ENCODE data around the gene ZNF423. TPM values are rescaled to one million over a fixed set of nuclear protein-coding genes. Genes with fewer than 3 reads are reported as not detected.

The ZNF423 gene
- total and polyA plus RNA-seq, 4 donors = 1.1 to 14.8 (median 3.3) TPM

DNA sequence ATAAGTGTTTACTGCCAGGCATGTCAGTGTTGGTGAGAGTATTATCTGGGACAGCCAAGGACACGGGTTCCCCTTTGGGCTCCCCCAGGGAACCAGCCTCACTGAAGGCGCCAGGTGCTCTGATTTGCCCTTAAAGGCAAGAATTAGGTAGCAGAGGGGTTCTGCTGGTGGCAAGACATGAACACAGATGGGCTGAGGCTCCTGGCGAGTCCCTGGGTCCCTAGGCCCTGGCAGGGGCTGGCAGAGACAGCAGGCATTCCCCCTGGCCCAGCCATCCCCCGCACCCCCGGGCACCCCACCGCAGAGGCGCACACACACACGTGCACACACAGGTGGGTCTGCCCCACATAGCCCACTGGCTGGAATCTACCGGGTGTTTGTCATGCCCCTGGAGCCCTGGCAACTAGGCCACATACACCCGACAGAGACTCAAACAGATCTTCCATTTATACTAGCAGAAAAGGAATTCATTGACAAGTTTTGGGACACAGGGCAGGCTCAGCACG, 329.0 kb downstream of the ZNF423 start:
- H3K4me3 ChIP-seq = no peak overlapping the region
- WGBS, 2 donors = 92 to 94% methylated on average over 11 of the region's 11 CpGs
- ATAC-seq (ENCODE audit: insufficient read depth, low FRiP score) (no peak), DNase-seq (no peak)
- no peak overlapping the region for H3K9ac ChIP-seq (ENCODE audit: insufficient read depth in 1 of 2, low read length in 2 of 2)
- no peak overlapping the region for H3K27ac ChIP-seq (ENCODE audit: low read depth in 1 of 2, low read length in 1 of 2)
- H3K36me3 ChIP-seq (ENCODE audit: control insufficient read depth in 4 of 4, insufficient read depth in 4 of 4, low read length in 4 of 4) = peaks cover 0 to 13% (median 6%) of the 10 kb centered on the region in 4 donors
- H3K4me1 ChIP-seq (ENCODE audit: control insufficient read depth in 5 of 5, insufficient read depth in 5 of 5, low read length in 5 of 5) = peaks cover 0 to 37% (median 8%) of the 10 kb centered on the region in 5 donors
- no peak for TF ChIP-seq CTCF (IDR thresholded peaks at IDR 0.05; ENCODE audit: control extremely low read depth, extremely low read depth)
- H3K9me3 ChIP-seq (ENCODE audit: control insufficient read depth in 4 of 4, insufficient read depth in 3 of 4, low read length in 3 of 4) = no peaks in the 10 kb centered on the region
- H3K27me3 ChIP-seq (ENCODE audit: control insufficient read depth in 3 of 3, insufficient read depth in 3 of 3, low read length in 2 of 3) = no peaks in the 10 kb centered on the region

DNA sequence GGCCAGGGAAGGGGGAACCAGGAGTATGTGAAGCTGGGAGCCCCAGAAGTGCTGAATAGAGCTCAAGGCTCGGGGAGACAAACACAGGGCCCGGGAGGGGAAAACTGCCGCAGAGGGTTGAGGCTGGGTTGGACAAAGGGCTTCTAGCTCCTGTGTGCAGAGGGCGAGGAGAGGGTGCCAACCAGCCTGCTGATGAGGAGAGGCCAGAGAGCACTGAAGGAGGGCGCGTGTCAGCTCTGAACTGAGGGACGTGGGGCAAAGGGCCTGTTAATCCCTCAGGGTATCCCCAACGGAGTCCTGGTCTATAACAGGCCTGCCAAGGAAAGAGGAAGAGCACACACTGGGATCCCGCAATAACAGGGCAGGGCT, 331.0 kb downstream of the ZNF423 start:
- H3K9ac ChIP-seq (ENCODE audit: insufficient read depth in 1 of 2, low read length in 2 of 2) = no peak overlapping the region
- H3K27me3 ChIP-seq (ENCODE audit: control insufficient read depth in 3 of 3, insufficient read depth in 3 of 3, low read length in 2 of 3) = no peaks in the 10 kb centered on the region
- H3K9me3 ChIP-seq (ENCODE audit: control insufficient read depth in 4 of 4, insufficient read depth in 3 of 4, low read length in 3 of 4) = no peaks in the 10 kb centered on the region
- H3K4me1 ChIP-seq (ENCODE audit: control insufficient read depth in 5 of 5, insufficient read depth in 5 of 5, low read length in 5 of 5) = peaks cover 0 to 26% (median 8%) of the 10 kb centered on the region in 5 donors
- ATAC-seq (ENCODE audit: insufficient read depth, low FRiP score) = no peak
- H3K4me3 ChIP-seq = no peak overlapping the region
- no peak for DNase-seq
- H3K36me3 ChIP-seq (ENCODE audit: control insufficient read depth in 4 of 4, insufficient read depth in 4 of 4, low read length in 4 of 4) = peaks cover 0 to 20% (median 6%) of the 10 kb centered on the region in 4 donors
- TF ChIP-seq CTCF (IDR thresholded peaks at IDR 0.05; ENCODE audit: control extremely low read depth, extremely low read depth) = no peak
- WGBS, 2 donors = 88 to 89% methylated on average over 8 to 9 of the region's 9 CpGs
- H3K27ac ChIP-seq (ENCODE audit: low read depth in 1 of 2, low read length in 1 of 2) = no peak overlapping the region

- H3K27me3 ChIP-seq (ENCODE audit: control insufficient read depth in 3 of 3, insufficient read depth in 3 of 3, low read length in 2 of 3) = no peaks in the 10 kb centered on the region
- no peaks in the 10 kb centered on the region for H3K9me3 ChIP-seq (ENCODE audit: control insufficient read depth in 4 of 4, insufficient read depth in 3 of 4, low read length in 3 of 4)
- H3K4me3 ChIP-seq = no peak overlapping the region
- H3K4me1 ChIP-seq (ENCODE audit: control insufficient read depth in 5 of 5, insufficient read depth in 5 of 5, low read length in 5 of 5) = peaks cover 0 to 22% (median 6%) of the 10 kb centered on the region in 5 donors
- no peak for TF ChIP-seq CTCF (IDR thresholded peaks at IDR 0.05; ENCODE audit: control extremely low read depth, extremely low read depth)
- DNase-seq (no peak), ATAC-seq (ENCODE audit: insufficient read depth, low FRiP score) (no peak)
- WGBS, 2 donors = 63 to 66% methylated on average over 14 of the region's 14 CpGs
- peaks cover 0 to 20% (median 6%) of the 10 kb centered on the region in 4 donors for H3K36me3 ChIP-seq (ENCODE audit: control insufficient read depth in 4 of 4, insufficient read depth in 4 of 4, low read length in 4 of 4)
- no peak overlapping the region for H3K9ac ChIP-seq (ENCODE audit: insufficient read depth in 1 of 2, low read length in 2 of 2)
- no peak overlapping the region for H3K27ac ChIP-seq (ENCODE audit: low read depth in 1 of 2, low read length in 1 of 2)
Observed at GRCh38 chr16:49524216-49524946, 331.5 kb downstream of the ZNF423 start.

All from lung (tissue), 12 donors.